ENCODE measurements around the gene C6orf89.

C6orf89 gene

DNA sequence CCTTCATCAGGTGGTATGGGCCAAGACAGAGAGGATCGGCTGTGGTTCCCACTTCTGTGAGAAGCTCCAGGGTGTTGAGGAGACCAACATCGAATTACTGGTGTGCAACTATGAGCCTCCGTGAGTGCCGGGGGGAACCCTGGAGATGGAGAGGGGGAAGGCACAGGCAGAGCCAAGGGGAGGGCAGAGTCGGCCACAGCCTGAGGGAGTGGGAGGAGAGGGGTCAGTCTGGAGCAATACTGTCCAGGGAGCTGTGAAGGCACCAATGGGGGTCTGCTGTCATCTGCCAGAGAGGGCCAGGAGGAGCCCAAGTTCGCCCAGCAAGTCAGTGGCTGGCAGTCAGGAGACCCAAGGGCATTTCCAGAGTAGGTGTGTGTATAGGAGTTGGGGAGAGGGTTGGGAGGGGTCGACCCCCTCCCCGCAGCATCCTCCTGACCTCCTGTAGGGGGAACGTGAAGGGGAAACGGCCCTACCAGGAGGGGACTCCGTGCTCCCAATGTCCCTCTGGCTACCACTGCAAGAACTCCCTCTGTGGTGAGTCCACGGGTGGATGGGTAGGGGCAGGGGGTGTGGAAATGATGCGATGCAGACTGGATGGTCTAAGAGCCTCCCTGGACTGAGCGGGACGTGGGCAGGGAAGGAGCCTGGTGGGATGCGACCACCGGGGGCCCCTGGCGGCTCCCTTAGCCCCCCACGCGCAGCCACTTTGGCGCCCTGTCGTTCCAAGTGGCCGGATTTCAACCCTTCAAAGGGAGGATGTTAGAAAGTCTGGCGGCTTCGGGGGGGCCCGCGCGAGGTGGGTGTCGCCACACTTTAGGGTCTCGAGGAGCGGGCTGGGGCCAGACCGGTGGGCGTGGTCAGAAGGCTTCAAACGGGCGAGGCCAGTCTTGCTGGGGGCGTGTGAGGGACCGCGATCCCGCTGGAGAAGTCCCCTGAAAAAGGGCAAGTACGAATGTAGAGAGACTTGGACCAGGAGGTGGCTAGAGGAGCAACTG is 76.0 kb downstream of the C6orf89 start:
- H3K27ac ChIP-seq (ENCODE audit: low read length): no peak overlapping the region
- no peaks in the 10 kb centered on the region for H3K27me3 ChIP-seq (ENCODE audit: control insufficient read depth in 1 of 2, insufficient read depth in 2 of 2, low read length in 2 of 2)
- no peaks in the 10 kb centered on the region for H3K36me3 ChIP-seq (ENCODE audit: control insufficient read depth in 2 of 2, insufficient read depth in 2 of 2, low read length in 2 of 2)
- H3K4me3 ChIP-seq (ENCODE audit: low read length in 2 of 2): no peak overlapping the region
- H3K4me1 ChIP-seq (ENCODE audit: control insufficient read depth, insufficient read depth, low read length): peaks cover 11% of the 10 kb centered on the region
- no peaks in the 10 kb centered on the region for H3K9me3 ChIP-seq (ENCODE audit: control insufficient read depth in 2 of 2, low read length in 2 of 2)
- no peak overlapping the region for H3K9ac ChIP-seq (ENCODE audit: low read length in 2 of 2)

DNA sequence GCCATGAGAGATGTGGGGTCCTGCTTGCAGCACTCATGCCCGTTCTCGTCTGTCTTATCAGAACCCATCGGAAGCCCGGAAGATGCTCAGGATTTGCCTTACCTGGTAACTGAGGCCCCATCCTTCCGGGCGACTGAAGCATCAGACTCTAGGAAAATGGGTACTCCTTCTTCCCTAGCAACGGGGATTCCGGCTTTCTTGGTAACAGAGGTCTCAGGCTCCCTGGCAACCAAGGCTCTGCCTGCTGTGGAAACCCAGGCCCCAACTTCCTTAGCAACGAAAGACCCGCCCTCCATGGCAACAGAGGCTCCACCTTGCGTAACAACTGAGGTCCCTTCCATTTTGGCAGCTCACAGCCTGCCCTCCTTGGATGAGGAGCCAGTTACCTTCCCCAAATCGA is 77.1 kb downstream of the C6orf89 start:
- Histone ChIP-seq H3K4me1 (ENCODE audit: control insufficient read depth, insufficient read depth, low read length) (peaks cover 11% of the 10 kb centered on the region), H3K36me3 (ENCODE audit: control insufficient read depth in 2 of 2, insufficient read depth in 2 of 2, low read length in 2 of 2) (peaks cover 7% of the 10 kb centered on the region in 2 donors), H3K27me3 (ENCODE audit: control insufficient read depth in 1 of 2, insufficient read depth in 2 of 2, low read length in 2 of 2) (no peaks in the 10 kb centered on the region), H3K4me3 (ENCODE audit: low read length in 2 of 2) (no peak overlapping the region), H3K9ac (ENCODE audit: low read length in 2 of 2) (no peak overlapping the region), H3K27ac (ENCODE audit: low read length) (no peak overlapping the region), H3K9me3 (ENCODE audit: control insufficient read depth in 2 of 2, low read length in 2 of 2) (no peaks in the 10 kb centered on the region)

GRCh38 chr6:36963451-36964290 is 77.9 kb downstream of the C6orf89 start:
- no peak overlapping the region for H3K27ac ChIP-seq (ENCODE audit: low read length)
- H3K9me3 ChIP-seq (ENCODE audit: control insufficient read depth in 2 of 2, low read length in 2 of 2): no peaks in the 10 kb centered on the region
- H3K27me3 ChIP-seq (ENCODE audit: control insufficient read depth in 1 of 2, insufficient read depth in 2 of 2, low read length in 2 of 2): no peaks in the 10 kb centered on the region
- no peak overlapping the region for H3K9ac ChIP-seq (ENCODE audit: low read length in 2 of 2)
- H3K4me3 ChIP-seq (ENCODE audit: low read length in 2 of 2): no peak overlapping the region
- H3K4me1 ChIP-seq (ENCODE audit: control insufficient read depth, insufficient read depth, low read length): peaks cover 11% of the 10 kb centered on the region
- peaks cover 15% of the 10 kb centered on the region in 2 donors for H3K36me3 ChIP-seq (ENCODE audit: control insufficient read depth in 2 of 2, insufficient read depth in 2 of 2, low read length in 2 of 2)

DNA sequence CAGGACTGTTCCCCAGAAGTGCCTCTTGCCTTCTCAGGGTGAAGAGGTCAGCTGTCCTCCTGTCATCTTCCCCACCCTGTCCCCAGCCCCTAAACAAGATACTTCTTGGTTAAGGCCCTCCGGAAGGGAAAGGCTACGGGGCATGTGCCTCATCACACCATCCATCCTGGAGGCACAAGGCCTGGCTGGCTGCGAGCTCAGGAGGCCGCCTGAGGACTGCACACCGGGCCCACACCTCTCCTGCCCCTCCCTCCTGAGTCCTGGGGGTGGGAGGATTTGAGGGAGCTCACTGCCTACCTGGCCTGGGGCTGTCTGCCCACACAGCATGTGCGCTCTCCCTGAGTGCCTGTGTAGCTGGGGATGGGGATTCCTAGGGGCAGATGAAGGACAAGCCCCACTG is 78.6 kb downstream of the C6orf89 start:
- Histone ChIP-seq H3K27me3 (ENCODE audit: control insufficient read depth in 1 of 2, insufficient read depth in 2 of 2, low read length in 2 of 2) (no peaks in the 10 kb centered on the region), H3K27ac (ENCODE audit: low read length) (no peak overlapping the region), H3K4me1 (ENCODE audit: control insufficient read depth, insufficient read depth, low read length) (peaks cover 11% of the 10 kb centered on the region), H3K36me3 (ENCODE audit: control insufficient read depth in 2 of 2, insufficient read depth in 2 of 2, low read length in 2 of 2) (peaks cover 22% of the 10 kb centered on the region in 2 donors), H3K9me3 (ENCODE audit: control insufficient read depth in 2 of 2, low read length in 2 of 2) (no peaks in the 10 kb centered on the region), H3K4me3 (ENCODE audit: low read length in 2 of 2) (no peak overlapping the region), H3K9ac (ENCODE audit: low read length in 2 of 2) (no peak overlapping the region)

GRCh38 chr6:36964908-36965307 is 79.2 kb downstream of the C6orf89 start:
- Histone ChIP-seq H3K4me3 (ENCODE audit: low read length in 2 of 2) (no peak overlapping the region), H3K27me3 (ENCODE audit: control insufficient read depth in 1 of 2, insufficient read depth in 2 of 2, low read length in 2 of 2) (no peaks in the 10 kb centered on the region), H3K36me3 (ENCODE audit: control insufficient read depth in 2 of 2, insufficient read depth in 2 of 2, low read length in 2 of 2) (peaks cover 27 to 28% of the 10 kb centered on the region in 2 donors), H3K4me1 (ENCODE audit: control insufficient read depth, insufficient read depth, low read length) (peaks cover 11% of the 10 kb centered on the region), H3K9ac (ENCODE audit: low read length in 2 of 2) (no peak overlapping the region), H3K9me3 (ENCODE audit: control insufficient read depth in 2 of 2, low read length in 2 of 2) (no peaks in the 10 kb centered on the region), H3K27ac (ENCODE audit: low read length) (peak overlapping the region; percentile 1)

GRCh38 chr6:36967301-36967700 is 81.5 kb downstream of the C6orf89 start:
- H3K4me1 ChIP-seq (ENCODE audit: control insufficient read depth, insufficient read depth, low read length): peaks cover 8% of the 10 kb centered on the region
- H3K27ac ChIP-seq (ENCODE audit: low read length): no peak overlapping the region
- H3K27me3 ChIP-seq (ENCODE audit: control insufficient read depth in 1 of 2, insufficient read depth in 2 of 2, low read length in 2 of 2): no peaks in the 10 kb centered on the region
- no peak overlapping the region for H3K9ac ChIP-seq (ENCODE audit: low read length in 2 of 2)
- peaks cover 51 to 52% of the 10 kb centered on the region in 2 donors for H3K36me3 ChIP-seq (ENCODE audit: control insufficient read depth in 2 of 2, insufficient read depth in 2 of 2, low read length in 2 of 2)
- no peaks in the 10 kb centered on the region for H3K9me3 ChIP-seq (ENCODE audit: control insufficient read depth in 2 of 2, low read length in 2 of 2)
- no peak overlapping the region for H3K4me3 ChIP-seq (ENCODE audit: low read length in 2 of 2)

- H3K4me1 ChIP-seq (ENCODE audit: control insufficient read depth, insufficient read depth, low read length): peaks cover 8% of the 10 kb centered on the region
These were observed 82.0 kb downstream of the C6orf89 start for GRCh38 chr6:36967757-36968156.

DNA sequence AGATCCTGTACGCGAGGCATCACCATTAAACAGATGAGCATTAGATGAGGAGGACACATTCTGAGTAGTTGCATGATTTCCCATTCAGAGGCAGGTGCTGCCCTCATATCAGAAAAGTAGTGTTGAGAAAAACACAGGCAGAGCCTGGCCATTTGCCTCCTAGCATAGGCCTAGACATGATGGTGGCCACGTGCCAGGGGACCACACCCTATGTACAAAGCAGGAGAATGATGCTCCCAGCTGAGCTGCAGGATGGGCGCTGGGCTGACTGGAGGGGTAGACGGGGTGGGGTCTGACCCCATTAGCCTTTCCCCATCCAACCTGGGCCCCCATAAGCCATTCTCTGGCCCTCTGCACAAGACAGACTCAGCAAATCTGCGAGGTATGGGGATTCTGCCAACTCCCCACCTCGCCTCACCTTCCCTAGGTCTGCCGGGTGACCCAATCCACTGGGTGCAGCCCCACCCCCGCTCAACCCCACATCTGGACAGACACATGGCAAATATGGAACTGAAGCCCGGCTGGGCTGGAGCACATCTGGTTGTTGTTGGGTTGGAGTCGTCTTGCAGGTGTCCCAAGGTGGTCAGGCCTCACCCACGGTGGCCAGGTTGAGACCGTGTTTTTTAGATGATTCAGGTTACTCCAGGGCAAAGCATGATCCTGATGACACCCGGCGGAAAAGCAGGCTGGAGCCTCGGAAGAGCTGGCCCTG is 82.7 kb downstream of the C6orf89 start:
- H3K4me1 ChIP-seq (ENCODE audit: control insufficient read depth, insufficient read depth, low read length): peaks cover 8% of the 10 kb centered on the region
- peaks cover 60 to 61% of the 10 kb centered on the region in 2 donors for H3K36me3 ChIP-seq (ENCODE audit: control insufficient read depth in 2 of 2, insufficient read depth in 2 of 2, low read length in 2 of 2)
- no peak overlapping the region for H3K4me3 ChIP-seq (ENCODE audit: low read length in 2 of 2)
- no peaks in the 10 kb centered on the region for H3K9me3 ChIP-seq (ENCODE audit: control insufficient read depth in 2 of 2, low read length in 2 of 2)
- H3K27me3 ChIP-seq (ENCODE audit: control insufficient read depth in 1 of 2, insufficient read depth in 2 of 2, low read length in 2 of 2): no peaks in the 10 kb centered on the region
- H3K27ac ChIP-seq (ENCODE audit: low read length): no peak overlapping the region
- no peak overlapping the region for H3K9ac ChIP-seq (ENCODE audit: low read length in 2 of 2)

More at GRCh38 chr6:36967757-36968156, 82.0 kb downstream of the C6orf89 start:
- Histone ChIP-seq H3K9ac (ENCODE audit: low read length in 2 of 2) (no peak overlapping the region), H3K9me3 (ENCODE audit: control insufficient read depth in 2 of 2, low read length in 2 of 2) (no peaks in the 10 kb centered on the region), H3K27ac (ENCODE audit: low read length) (no peak overlapping the region), H3K4me3 (ENCODE audit: low read length in 2 of 2) (no peak overlapping the region), H3K27me3 (ENCODE audit: control insufficient read depth in 1 of 2, insufficient read depth in 2 of 2, low read length in 2 of 2) (no peaks in the 10 kb centered on the region), H3K36me3 (ENCODE audit: control insufficient read depth in 2 of 2, insufficient read depth in 2 of 2, low read length in 2 of 2) (peaks cover 56% of the 10 kb centered on the region in 2 donors)

- Histone ChIP-seq H3K4me3 (ENCODE audit: low read length in 2 of 2) (no peak overlapping the region), H3K9me3 (ENCODE audit: control insufficient read depth in 2 of 2, low read length in 2 of 2) (no peaks in the 10 kb centered on the region), H3K9ac (ENCODE audit: low read length in 2 of 2) (no peak overlapping the region), H3K27me3 (ENCODE audit: control insufficient read depth in 1 of 2, insufficient read depth in 2 of 2, low read length in 2 of 2) (no peaks in the 10 kb centered on the region), H3K36me3 (ENCODE audit: control insufficient read depth in 2 of 2, insufficient read depth in 2 of 2, low read length in 2 of 2) (peaks cover 68 to 70% of the 10 kb centered on the region in 2 donors), H3K27ac (ENCODE audit: low read length) (no peak overlapping the region), H3K4me1 (ENCODE audit: control insufficient read depth, insufficient read depth, low read length) (peaks cover under 1% of the 10 kb centered on the region)
These were observed 83.5 kb downstream of the C6orf89 start for GRCh38 chr6:36969240-36969691.

All from stomach smooth muscle (tissue), 2 donors.